Upper lobe of right lung (tissue), 1 donor: ENCODE measurements around the gene ISLR2. TPM values are rescaled to one million over a fixed set of nuclear protein-coding genes. Genes with fewer than 3 reads are reported as not detected.

Experiments
- ATAC-seq: fragments of 200-7000 bp; cut with Tn5 transposase; one replicate; pipeline ENCODE4 v1.9.1; 2020; ENCODE audit warnings: mild to moderate bottlenecking, moderate library complexity
- DNase-seq: peaks from one replicate; pipeline ENCODE4 v3.0.0-alpha.2; 2020
- H3K27ac ChIP-seq: fragments of 200-600 bp; one replicate; pipeline ENCODE4 v1.8.0; 2022
- H3K27me3 ChIP-seq: fragments of 200-600 bp; one replicate; pipeline ENCODE4 v1.8.0; 2022; ENCODE audit warnings: mild to moderate bottlenecking
- H3K36me3 ChIP-seq: fragments of 200-600 bp; one replicate; pipeline ENCODE4 v1.8.0; 2022
- H3K4me1 ChIP-seq: fragments of 200-600 bp; one replicate; pipeline ENCODE4 v1.8.0; 2022
- H3K4me3 ChIP-seq: fragments of 200-600 bp; one replicate; pipeline ENCODE4 v1.8.0; 2022; ENCODE audit warnings: mild to moderate bottlenecking
- H3K9me3 ChIP-seq: fragments of 200-600 bp; one replicate; pipeline ENCODE4 v1.8.0; 2022
- CTCF ChIP-seq: fragments of 200-600 bp; IDR thresholded peaks from one replicate; pipeline ENCODE4 v1.8.0; 2022; ENCODE audit warnings: antibody characterized with exemption
- intact Hi-C: fragments of 100-400 bp; cut with DNase I; formaldehyde crosslinking; loops from one replicate; pipeline ENCODE4 v1.11.0; 2022
- total RNA-seq: library from RNA; stranded (reverse); fragmentation: NEBNext Ultra II Directional; extraction: Animal tissue kit (Norgen Biotek cat#: 25700); gene quantifications from one replicate; pipeline ENCODE4 v1.2.1, GENCODE V29; 2021
- donor health status: DM: no; HTN: yes; CAD: no; lungs with severe emphysema.

The ISLR2 gene
- total RNA-seq, 1 donor from 2014 or later = 4.0 TPM

- no peak for TF ChIP-seq CTCF
- Histone ChIP-seq H3K4me3 (no peak overlapping the region), H3K27ac (no peak overlapping the region), H3K4me1 (peaks cover 17% of the 10 kb centered on the region), H3K36me3 (no peaks in the 10 kb centered on the region), H3K27me3 (no peaks in the 10 kb centered on the region), H3K9me3 (no peaks in the 10 kb centered on the region)
- intact Hi-C loops = no loop called here
- DNase-seq (no peak), ATAC-seq (no peak)
Observed at GRCh38 chr15:74170071-74170844, 39.9 kb downstream of the ISLR2 start.

GRCh38 chr15:74170875-74171578 is 40.6 kb downstream of the ISLR2 start:
- no peak for DNase-seq
- Histone ChIP-seq H3K27ac (no peak overlapping the region), H3K4me1 (peaks cover 17% of the 10 kb centered on the region), H3K9me3 (no peaks in the 10 kb centered on the region), H3K27me3 (no peaks in the 10 kb centered on the region), H3K4me3 (no peak overlapping the region), H3K36me3 (no peaks in the 10 kb centered on the region)
- ATAC-seq = no peak
- intact Hi-C loops = no loop called here
- TF ChIP-seq CTCF = no peak

- ATAC-seq = no peak
- no peak overlapping the region for H3K4me3 ChIP-seq
- no peaks in the 10 kb centered on the region for H3K27me3 ChIP-seq
- intact Hi-C loops = no loop called here
- no peaks in the 10 kb centered on the region for H3K9me3 ChIP-seq
- TF ChIP-seq CTCF = no peak
- H3K36me3 ChIP-seq = no peaks in the 10 kb centered on the region
- H3K27ac ChIP-seq = peak overlapping the region; percentile 72
- no peak for DNase-seq
- H3K4me1 ChIP-seq = peaks cover 17% of the 10 kb centered on the region
Observed at GRCh38 chr15:74171965-74172541, 41.7 kb downstream of the ISLR2 start.

GRCh38 chr15:74172701-74173379 is 42.5 kb downstream of the ISLR2 start:
- Histone ChIP-seq H3K36me3 (no peaks in the 10 kb centered on the region), H3K4me3 (no peak overlapping the region), H3K4me1 (peaks cover 17% of the 10 kb centered on the region), H3K27ac (peak overlapping the region; percentile 72), H3K9me3 (no peaks in the 10 kb centered on the region), H3K27me3 (no peaks in the 10 kb centered on the region)
- TF ChIP-seq CTCF = no peak
- intact Hi-C loops = no loop called here
- no peak for DNase-seq
- peak; percentile 26 for ATAC-seq

GRCh38 chr15:74173380-74174218 is 43.2 kb downstream of the ISLR2 start, which contains the start of gene ISLR:
TSS of gene ISLR (plus strand) at chr15:74173710. CDS start at chr15:74174859, 1,149 bp downstream.
- ATAC-seq (peak; percentile 27), DNase-seq (no peak)
- H3K4me1 ChIP-seq = peaks cover 17% of the 10 kb centered on the region
- intact Hi-C loops = no loop called here
- no peak for TF ChIP-seq CTCF
- H3K4me3 ChIP-seq = peak within 1 kb of the TSS; percentile 45
- peak within 1 kb of the TSS; percentile 72 for H3K27ac ChIP-seq
- no peaks in the 10 kb centered on the region for H3K36me3 ChIP-seq
- H3K9me3 ChIP-seq = no peaks in the 10 kb centered on the region
- H3K27me3 ChIP-seq = no peaks in the 10 kb centered on the region
